HG03060 (cell line): Measurements from ENCODE around the gene AOAH.

Experiments
- ATAC-seq: cut with Tn5 transposase; IDR thresholded peaks from one replicate; pipeline ENCODE4 v1.9.1; 2021; ENCODE audit warnings: low read depth, moderate number of reproducible peaks; ENCODE audit not compliant: unreplicated experiment

The AOAH gene

DNA sequence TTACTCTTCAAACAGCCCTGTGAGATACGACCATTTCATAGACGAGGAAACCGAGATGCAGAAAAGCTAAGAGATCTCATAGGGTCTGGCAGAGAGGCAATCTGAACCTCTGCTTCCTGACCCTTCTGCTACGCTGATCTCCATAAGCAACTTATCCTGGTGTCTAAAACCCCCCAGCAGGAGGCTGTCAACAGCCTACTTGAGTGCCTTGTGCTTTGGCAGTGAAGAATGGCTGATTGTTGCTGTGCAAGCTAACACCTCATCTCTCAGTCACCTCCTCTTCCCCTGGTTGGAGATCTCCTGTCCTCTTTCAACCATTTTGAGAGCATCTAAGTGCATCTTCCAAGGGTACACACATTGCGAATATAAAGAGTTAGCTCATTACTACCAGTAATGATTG is 86.2 kb downstream of the AOAH start:
- ATAC-seq: no peak

DNA sequence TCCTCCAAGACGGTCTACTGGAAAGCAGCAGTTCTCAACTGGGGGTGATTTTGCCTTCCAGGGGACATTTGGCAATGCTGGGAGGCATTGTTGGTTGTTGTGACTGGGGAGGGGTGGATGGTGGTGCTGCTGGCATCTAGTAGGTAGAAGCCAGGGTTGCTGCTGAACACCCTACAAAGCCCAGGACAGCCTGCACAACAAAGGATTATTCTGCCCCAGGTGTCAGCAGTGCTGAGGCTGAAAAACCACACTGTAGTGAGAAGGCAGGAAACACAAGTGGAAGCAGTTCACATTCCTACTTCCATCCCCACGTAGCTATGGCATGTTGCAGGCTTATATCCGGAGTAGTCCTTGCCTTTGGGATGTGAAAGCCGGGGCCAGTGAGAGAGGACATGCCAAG is 86.9 kb downstream of the AOAH start:
- ATAC-seq: no peak

DNA sequence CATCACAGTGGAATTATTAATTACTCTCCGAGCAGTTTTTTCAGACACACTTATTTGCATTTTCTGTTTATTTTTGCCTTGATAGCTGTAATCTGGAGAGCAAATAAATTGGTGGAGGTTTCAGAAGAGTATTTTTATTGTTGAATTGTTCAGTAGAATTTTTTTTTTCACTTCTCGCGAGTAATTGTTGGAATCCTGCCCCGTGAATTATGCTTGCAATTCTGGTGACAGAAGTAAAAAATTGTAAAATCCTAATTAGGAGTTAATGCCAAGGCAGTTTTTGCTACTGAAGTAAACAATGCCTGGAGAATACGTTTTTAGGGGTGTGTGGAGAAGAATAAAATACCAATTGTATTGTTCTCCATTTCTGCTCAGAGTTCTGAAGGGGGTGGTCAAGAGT is 88.2 kb downstream of the AOAH start:
- ATAC-seq: no peak

DNA sequence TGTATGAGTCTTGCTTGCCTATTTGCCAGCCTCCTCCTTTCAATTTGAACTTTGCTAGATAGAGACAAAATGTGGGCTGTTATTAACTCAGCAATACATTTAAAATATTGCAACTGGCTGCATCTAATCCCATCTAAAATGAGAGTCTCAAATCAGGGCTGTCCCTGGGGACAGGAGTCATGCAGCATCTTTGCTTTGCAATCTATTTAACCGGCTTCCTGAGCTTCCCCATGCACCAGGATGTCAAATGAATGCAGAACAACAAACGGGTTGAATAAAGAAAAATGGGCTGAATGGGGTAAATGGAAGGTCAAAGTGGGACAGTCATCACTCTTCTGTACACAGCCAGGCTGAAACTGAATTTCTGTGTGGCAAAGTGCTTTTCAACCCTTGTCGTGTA is 89.2 kb downstream of the AOAH start:
- no peak for ATAC-seq

DNA sequence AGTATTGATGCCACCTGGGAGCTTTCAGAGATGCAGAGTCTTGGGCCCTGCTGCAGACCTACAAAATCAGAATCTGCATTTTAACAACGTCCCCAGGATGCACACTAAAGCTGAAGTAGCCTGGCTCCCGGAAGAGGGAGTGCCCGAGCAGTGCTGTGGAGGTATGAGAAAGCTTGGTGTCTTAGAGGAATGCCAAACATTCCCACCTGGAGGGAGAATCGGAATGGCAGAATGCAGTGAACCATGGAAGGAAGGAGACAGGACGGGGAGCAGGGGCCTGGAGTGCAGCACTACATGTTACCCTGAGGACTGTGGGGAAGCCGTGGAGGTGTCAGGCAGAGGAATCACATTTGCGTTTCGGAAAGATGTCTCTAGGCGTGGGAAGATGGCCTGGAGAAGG is 90.9 kb downstream of the AOAH start:
- ATAC-seq: no peak

DNA sequence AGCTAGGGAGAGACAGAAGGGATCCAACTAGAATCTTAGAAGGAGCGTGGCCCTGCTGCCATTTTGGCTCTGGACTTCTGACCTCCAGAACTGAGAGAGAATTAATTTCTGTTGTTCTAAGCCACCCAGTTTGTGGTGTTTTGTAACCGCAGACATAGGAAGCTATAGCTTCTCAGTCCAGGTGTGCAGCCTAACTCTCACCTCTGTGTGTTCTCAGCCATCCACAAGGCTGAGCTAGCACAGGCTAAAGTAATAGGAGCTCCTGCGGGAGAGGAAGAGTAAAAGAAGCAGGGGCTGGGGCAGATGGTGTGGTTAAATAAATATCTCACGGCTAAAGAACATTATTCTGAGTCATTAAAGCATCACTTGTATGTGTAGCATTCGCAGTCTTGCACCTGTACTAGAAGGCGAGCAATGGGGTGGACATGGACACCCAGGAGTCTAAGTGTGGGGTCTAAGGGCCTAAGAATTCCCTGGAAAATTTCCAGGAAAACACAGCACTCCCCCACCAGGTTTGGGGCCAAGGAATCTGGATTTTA is 94.1 kb downstream of the AOAH start:
- no peak for ATAC-seq

DNA sequence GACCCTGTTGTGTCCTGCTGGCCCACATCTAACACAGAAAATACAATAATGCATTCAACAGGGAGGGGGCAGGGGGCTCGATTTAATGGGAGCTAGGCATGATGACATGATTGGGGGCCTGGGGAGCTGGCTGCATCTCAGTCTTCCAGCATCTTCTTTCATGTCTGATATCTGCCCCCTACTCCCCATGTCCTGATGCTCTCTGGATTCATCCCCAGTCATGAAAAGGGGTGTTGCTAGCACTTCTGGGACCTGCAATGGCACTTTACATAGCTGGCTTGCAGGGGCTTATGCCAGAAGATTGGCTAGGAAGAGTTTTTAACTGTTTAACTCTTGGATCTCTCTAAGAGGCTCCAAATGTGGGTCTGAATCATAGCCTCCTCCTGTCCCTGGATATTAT is 94.9 kb downstream of the AOAH start:
- ATAC-seq: no peak

DNA sequence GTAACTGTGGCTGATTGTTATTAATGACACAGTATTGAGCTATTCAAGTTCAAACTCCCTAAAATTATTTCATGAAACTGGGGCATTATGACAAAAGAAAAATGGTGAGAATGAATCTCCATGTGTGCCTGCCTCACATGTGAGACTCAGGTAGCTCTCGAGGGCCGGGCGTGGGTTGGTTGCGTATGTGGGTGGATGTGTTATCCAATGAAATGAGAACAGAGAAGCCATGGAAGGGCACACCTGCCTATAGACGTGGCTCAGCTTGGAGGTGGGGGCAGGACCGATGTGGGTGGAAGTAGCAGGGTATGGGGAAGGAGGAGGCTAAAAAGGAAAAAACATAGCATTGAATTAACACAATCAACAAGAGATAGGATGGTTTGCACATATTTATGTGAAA is 96.5 kb downstream of the AOAH start:
- no peak for ATAC-seq

DNA sequence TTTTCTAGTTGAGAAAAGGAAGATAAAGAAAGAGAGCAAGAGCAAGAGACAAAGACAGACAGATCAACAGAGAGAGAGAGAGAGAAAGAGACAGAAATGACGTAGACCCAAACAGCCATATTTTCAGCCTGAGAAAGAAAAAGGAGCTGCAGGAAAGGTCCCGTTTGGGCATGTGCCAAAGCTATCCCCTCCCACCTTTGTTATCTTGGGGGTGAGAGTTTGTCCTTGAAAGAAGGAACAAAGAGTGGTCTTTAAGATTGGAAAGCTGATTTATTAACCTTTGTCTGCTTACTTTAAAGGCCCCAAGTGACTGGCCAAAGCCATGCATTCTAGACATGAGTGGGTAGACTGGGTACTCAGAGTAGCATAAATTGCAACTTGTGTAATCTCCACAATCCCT is 98.2 kb downstream of the AOAH start:
- no peak for ATAC-seq

DNA sequence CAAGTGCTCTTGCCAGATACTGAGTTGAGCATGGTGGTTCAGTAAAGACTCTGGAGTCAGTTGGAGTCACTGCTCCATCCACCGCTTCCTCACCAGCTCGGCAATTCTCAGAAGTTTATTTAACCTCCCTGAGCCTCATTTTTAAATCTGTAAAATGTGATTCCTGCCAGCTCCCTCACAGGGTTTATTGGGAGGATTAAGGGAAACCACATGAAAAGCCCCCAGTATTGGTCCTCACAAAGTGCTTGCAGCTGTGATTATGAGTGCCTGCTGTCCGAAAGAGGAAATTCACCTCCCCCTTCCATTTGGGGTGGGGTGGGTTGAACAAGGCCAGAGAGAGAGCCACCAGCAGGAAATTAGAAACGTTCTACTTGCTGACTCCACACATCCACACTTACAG is 99.0 kb downstream of the AOAH start:
- no peak for ATAC-seq

DNA sequence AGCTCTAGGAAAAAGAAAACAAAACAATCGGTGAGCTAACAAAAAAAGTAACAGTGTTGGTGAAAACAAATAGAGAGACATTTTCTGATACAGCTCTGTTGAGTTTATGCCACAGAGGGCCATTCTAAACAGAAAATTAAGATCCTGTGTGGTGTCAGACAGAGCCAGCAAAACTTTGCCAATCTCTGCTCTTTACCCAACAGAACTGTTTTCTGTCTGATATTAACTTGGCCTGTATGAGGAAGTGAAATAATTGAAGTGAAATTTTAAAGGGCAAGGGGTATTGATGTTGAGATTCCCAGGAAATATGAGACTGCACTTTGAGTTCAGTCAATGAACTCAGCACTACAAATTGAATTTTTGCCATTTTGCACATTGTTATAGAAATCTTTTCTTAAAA is 101.0 kb downstream of the AOAH start:
- no peak for ATAC-seq

DNA sequence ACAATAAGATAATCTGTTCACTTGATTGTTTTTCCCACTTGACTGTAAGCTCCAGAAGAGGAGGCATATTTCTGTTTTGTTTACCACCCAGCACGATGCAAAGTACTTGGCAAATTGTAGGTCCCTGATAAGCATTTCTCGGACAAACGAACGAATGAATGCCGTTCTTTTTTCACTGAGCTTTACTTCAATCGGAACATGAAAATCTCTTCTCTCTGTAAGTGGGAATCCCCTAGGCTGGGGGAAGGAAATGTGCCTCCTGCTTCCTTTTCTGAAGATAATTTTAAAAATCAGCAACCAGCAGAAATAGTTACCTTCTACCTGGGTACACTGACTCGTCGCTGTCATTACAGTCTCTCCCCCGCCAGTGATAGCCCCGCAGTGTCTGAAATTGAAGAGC is 102.9 kb downstream of the AOAH start:
- no peak for ATAC-seq

DNA sequence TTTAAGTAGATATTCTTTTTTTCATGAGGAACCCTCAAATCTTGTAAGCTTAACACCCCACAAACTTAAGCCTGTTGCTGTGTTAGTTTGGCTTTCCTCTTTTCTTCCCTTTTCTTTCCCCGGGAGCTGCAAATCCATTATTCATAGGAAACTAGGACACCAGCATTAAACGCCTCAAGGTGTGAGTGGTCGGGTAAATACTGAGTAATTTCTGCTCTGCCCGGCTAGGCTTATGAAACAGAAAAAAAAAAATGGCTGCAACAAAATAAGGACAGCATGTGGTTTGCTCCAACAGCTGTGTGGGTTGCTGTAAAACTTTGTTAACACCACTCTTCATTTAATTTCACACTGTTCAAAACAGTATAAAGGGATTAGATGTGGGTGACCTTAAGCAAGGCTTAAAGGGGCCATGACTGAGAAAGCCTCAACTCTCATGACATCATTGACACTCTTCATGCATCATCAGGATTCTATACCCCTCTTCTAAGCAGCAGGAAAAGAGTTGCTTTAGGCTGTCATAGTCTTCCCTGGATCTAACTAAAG is 104.1 kb downstream of the AOAH start:
- no peak for ATAC-seq

DNA sequence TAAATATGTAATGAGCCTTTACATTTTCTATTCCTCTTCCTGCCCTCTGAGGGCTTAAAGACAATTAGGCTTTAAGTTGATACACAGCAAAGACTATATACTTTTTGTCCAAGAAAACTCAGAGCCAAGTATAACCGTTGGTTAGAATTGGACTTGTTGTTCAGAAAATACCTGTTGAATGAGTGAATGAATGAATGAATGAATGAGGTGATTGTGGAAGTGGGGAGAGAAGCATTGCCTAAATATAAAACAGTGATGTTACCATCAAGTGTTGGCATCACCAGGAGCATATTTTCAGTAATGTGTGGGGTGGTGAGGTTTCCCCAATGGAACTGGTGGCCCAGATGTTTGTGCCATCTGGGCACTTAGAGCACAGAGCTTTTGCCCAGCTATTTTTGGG is 106.9 kb downstream of the AOAH start:
- no peak for ATAC-seq

DNA sequence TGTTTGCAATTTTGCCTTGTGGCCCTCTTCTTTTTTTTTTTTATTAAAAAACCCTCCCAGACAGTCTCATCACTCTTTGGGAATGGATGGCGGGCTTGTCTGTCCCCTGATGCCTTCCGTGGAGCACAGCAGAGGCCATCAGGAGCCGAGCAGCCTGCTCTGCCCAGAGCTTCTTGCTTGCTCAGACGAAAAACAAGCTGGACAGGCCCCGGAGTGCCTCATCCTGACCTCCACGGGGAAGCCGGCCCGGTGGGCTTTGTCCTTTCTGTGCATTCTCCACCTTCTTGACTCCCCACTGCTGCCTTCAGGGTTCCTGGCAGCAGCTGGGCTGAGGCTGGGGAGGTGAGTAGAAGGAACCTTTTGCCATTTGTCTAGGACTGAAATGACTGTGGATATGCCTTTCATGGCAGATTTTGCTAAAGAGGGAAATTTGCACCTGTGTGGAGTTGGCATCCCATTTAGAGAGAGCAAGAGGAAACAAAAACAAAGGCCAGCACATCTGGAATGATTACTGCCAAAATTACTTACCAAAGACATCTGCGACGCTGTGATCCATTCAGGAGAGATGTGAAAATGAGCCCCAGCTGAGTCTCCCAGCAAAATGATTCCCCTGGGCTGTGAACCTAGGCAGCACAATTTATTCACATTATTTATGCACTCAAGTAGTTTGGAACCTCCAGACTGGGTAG is 108.3 kb downstream of the AOAH start:
- ATAC-seq: no peak

DNA sequence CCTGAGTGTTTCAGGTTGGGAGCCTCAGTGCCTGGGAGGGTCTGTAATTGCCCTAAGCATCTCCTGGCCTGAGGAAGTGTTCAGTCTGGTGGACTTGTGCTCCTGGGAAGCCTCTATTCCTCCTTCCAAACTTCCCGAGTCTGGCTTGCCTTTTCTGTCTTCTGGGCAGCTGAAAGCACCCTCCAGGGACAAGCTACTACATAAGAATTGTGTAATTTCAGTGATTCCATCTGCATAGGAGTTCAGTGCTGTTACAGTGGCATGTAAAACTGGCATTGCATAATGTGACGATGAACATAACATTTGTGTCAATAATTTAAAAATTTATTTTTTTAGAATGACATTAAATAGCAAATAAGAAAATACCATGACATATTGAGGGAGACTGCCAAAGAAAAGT is 109.3 kb downstream of the AOAH start:
- no peak for ATAC-seq

DNA sequence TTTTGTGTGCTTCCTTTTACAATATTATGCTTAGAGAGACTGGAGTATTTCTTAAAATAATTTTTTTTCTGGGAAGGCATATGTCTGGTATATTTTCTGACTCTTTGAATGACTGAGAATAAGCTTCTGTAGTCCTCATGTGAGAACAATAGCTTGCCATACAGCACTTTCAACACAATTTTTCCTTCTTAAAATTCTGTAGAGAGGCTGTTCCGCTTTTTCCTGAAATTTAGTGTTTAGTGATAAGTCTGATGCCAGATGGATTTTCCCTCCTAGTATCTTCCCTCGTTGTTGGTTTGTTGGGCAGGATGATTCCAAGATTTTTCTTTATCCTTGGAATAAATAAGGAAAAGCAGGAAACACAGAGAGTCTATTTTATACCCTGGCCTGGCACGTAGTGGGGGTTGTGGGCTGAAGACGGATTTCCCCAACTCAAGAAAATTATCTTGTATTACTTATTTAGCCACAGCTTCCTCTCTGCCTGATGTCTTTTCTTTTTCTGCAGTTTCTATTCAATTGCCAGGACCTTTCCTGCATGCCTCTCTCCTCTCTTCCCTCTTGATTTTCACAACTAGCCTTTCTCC is 111.2 kb downstream of the AOAH start:
- ATAC-seq: no peak

DNA sequence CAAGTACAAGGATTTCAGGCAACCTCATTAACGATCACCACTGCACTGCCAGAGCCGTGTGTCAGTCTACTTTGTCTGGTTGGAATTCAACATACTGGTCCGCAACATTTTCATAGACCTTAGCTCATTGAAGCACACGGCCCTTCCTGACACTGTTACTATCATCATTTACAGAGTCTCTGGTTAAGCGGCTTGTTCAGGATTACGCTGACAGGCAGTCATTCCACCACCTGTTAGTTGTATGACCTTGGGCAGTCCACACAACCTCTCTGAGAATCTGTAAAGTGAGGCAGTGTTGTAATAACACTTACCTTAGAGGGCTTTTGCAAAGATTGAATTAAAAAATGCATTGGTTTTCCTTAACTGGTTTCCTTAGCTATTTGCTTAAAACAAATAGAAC is 112.6 kb downstream of the AOAH start:
- no peak for ATAC-seq

DNA sequence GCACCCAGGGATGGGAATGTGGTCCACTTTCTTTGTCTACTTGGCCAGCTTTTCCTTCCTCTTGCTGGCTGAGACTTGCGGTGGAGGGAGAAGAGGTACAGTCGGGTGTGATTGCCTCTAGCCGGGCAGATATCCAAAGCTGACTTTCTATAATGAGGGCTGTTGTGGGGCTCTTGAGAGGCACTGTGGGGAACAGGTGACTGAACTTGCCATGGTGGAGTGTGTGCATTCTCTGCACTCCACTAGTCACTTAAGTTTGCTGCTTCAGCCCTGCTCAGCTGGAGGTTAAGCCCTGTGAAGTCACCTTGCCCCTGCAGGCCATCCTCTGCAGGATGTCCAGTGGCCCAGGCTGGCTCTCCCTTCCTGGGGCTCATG is 116.6 kb downstream of the AOAH start:
- ATAC-seq: no peak

DNA sequence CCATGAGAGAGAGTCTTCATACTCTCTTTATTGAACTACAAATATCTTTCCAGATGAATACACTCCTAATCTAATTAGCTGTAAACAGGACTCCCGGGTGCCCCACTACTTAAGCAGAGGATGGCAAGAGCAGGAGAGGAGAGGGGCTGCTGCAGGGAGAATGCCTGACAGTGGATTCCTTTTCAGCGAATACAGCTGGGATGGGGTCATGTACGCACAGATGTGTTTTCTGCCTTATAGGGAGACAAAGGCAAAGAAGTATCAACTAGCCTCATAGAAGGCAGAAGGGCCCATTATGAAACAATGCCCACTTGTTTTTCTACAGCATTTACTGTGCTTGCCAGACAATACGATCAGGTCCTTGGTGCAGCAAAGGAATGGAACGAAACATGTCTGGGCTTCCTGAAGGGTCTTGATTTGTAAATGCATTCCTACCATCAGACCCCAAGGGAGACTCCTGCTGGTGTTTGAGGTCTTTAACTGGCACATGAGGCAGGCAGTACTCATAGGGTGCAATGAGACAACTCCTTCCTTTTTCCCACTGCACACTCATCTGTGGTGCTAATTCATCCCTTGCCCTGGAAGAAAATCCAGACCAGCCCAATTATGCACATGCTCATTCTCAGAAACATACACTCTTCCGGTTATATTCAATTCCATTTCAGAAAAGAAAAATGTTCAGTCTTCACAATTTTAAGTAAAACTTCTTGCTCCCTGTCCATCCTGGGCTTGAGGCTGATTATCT is 117.1 kb downstream of the AOAH start:
- no peak for ATAC-seq

DNA sequence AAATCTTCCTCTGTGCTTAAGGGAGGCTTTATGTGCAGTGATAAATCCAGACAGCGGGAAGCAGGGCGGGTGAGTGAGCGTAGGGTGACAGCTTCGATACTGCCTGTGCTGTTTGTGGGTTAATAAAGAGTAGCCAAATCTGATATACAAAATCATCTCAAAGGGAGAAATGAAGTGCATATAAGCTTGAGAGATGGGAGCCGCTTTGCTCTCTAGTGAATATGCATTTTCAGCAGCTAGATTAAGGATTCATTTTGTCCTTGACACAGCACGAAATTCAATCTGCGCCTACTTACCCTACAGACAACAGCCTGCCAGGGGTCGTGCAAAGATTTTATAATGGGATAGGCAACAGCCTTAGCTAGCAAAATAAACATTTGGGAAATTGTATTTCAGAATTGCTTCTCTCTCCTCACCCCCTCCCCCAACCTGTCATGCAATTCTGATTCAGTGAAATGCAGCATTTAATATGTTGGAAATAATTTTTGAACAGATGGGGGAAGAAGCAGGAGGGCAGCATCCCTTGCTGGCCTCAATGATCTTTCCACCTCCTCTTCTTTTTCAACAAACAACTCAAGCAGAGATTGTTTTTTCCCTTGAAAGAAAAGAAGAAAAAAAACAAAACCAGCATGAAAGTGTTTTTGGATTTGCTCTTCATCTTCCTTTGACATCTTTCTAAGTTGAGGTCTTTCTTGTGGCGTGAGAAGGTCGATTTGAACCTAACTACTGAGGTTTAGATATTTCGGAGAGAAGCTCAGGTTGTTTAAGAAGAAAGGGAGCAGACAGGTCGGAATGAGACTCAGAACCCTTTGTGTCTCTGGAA is 117.9 kb downstream of the AOAH start:
- ATAC-seq: no peak
